IMR-90 (cell line): Measurements from ENCODE around the gene UTRN. TPM values are rescaled to one million over a fixed set of nuclear protein-coding genes. Genes with fewer than 3 reads are reported as not detected.
A peak's percentile ranks its signal among the peaks of the same experiment; 100 is the strongest.

Source experiments
- ATAC-seq: fragments of 200-7000 bp; cut with Tn5 transposase; 2 replicates; pipeline ENCODE4 v1.9.1; 2020; ENCODE audit warnings: low read depth, mild to moderate bottlenecking, moderate library complexity
- BruUV-seq: library from RNA; stranded (reverse); fragments of 400-500 nt; replicated peaks from 2 replicates; lab custom pipeline; 2021; lab: Mats Ljungman, UMichigan
- CTCF ChIA-PET: fragments of 300-600 bp; formaldehyde crosslinking; extraction: SDS; loops from one replicate; lab custom pipeline; 2021; ENCODE audit warnings: antibody characterized with exemption; lab: Yijun Ruan, JAX
- POLR2A ChIA-PET: fragments of 300-600 bp; sonication (Branson Sonifier 250); formaldehyde crosslinking; loops from one replicate; lab custom pipeline; 2022; ENCODE audit warnings: antibody characterized with exemption; ENCODE audit not compliant: unreplicated experiment; lab: Charles Lee
- DNase-seq: peaks from one replicate; pipeline ENCODE4 v3.0.0; 2013
- H2AFZ ChIP-seq: replicated peaks from 2 replicates; pipeline ENCODE3; 2013; ENCODE audit warnings: low read length, mild to moderate bottlenecking; ENCODE audit not compliant: poor library complexity
- H2AK5ac ChIP-seq: 2 replicates; pipeline ENCODE4 v1.6.1; 2013; ENCODE audit warnings: low read depth, low read length, inconsistent platforms
- H2AK9ac ChIP-seq: replicated peaks from 2 replicates; pipeline ENCODE3; 2013; ENCODE audit warnings: mild to moderate bottlenecking, low read depth, low read length, moderate library complexity; ENCODE audit not compliant: poor library complexity
- H2BK120ac ChIP-seq: 2 replicates; pipeline ENCODE4 v1.6.1; 2013; ENCODE audit warnings: low read depth, low read length, inconsistent platforms
- H2BK15ac ChIP-seq: 3 replicates; pipeline ENCODE4 v1.6.1; 2013; ENCODE audit warnings: low read depth, low read length, inconsistent platforms
- H2BK20ac ChIP-seq: 2 replicates; pipeline ENCODE4 v1.6.1; 2013; ENCODE audit warnings: low read depth, mild to moderate bottlenecking, inconsistent platforms, low read length, moderate library complexity
- H2BK5ac ChIP-seq: 2 replicates; pipeline ENCODE4 v1.6.1; 2013; ENCODE audit warnings: mild to moderate bottlenecking, low read depth, low read length, inconsistent platforms; ENCODE audit not compliant: poor library complexity, severe bottlenecking
- H3K14ac ChIP-seq: replicated peaks from 2 replicates; pipeline ENCODE4 v1.6.1; 2013; ENCODE audit warnings: low read depth, low read length, inconsistent platforms
- H3K18ac ChIP-seq: 2 replicates; pipeline ENCODE4 v1.6.1; 2013; ENCODE audit warnings: low read depth, low read length, control low read depth
- H3K23ac ChIP-seq: 2 replicates; pipeline ENCODE4 v1.6.1; 2013; ENCODE audit warnings: low read depth, low read length, inconsistent platforms
- H3K27ac ChIP-seq: 2 replicates; pipeline ENCODE4 v1.5.1; 2013; ENCODE audit warnings: mild to moderate bottlenecking, control low read depth, low read length; ENCODE audit not compliant: insufficient read depth
- H3K27me3 ChIP-seq: 2 replicates; pipeline ENCODE4 v1.6.1; 2013; ENCODE audit warnings: low read length; ENCODE audit not compliant: control insufficient read depth, insufficient read depth
- H3K36me3 ChIP-seq: 2 replicates; pipeline ENCODE4 v1.6.1; 2013; ENCODE audit warnings: low read length, mixed read lengths; ENCODE audit not compliant: control insufficient read depth, insufficient read depth
- H3K4ac ChIP-seq: 2 replicates; pipeline ENCODE4 v1.6.1; 2013; ENCODE audit warnings: low read depth, low read length, inconsistent platforms
- H3K4me1 ChIP-seq: 2 replicates; pipeline ENCODE4 v1.6.1; 2013; ENCODE audit warnings: low read length, mixed read lengths; ENCODE audit not compliant: control insufficient read depth, insufficient read depth
- H3K4me2 ChIP-seq: 2 replicates; pipeline ENCODE4 v1.6.1; 2013; ENCODE audit warnings: low read depth, mild to moderate bottlenecking, control low read depth, low read length, moderate library complexity
- H3K4me3 ChIP-seq: 2 replicates; pipeline ENCODE4 v1.5.1; 2013; ENCODE audit warnings: low read depth, mild to moderate bottlenecking, control low read depth, low read length, moderate library complexity; ENCODE audit not compliant: insufficient read depth
- H3K56ac ChIP-seq: 2 replicates; pipeline ENCODE4 v1.6.1; 2013; ENCODE audit warnings: low read length, inconsistent platforms; ENCODE audit not compliant: insufficient read depth; ENCODE audit errors: extremely low read depth
- H3K79me1 ChIP-seq, 2 experiments: 2 replicates each; pipeline ENCODE4 v1.6.1; 2013; ENCODE audit warnings: low read length in 2 of 2, inconsistent platforms in 1 of 2, low read depth in 1 of 2
- H3K9ac ChIP-seq: 2 replicates; pipeline ENCODE4 v1.6.1; 2013; ENCODE audit warnings: low read depth, low read length, control low read depth
- H3K9me1 ChIP-seq: 2 replicates; pipeline ENCODE4 v1.6.1; 2013; ENCODE audit warnings: low read length, inconsistent platforms; ENCODE audit not compliant: insufficient read depth
- H3K9me3 ChIP-seq: 2 replicates; pipeline ENCODE4 v1.6.1; 2013; ENCODE audit warnings: low read length; ENCODE audit not compliant: control insufficient read depth, insufficient read depth
- H4K20me1 ChIP-seq: 2 replicates; pipeline ENCODE4 v1.6.1; 2013; ENCODE audit warnings: low read length, inconsistent platforms; ENCODE audit not compliant: insufficient read depth
- H4K5ac ChIP-seq: 2 replicates; pipeline ENCODE4 v1.6.1; 2013; ENCODE audit warnings: mild to moderate bottlenecking, low read depth, low read length, control low read depth
- H4K8ac ChIP-seq, 2 experiments: 2 replicates each; pipeline ENCODE4 v1.6.1; 2013; ENCODE audit warnings: low read depth in 2 of 2, low read length in 2 of 2, control low read depth in 1 of 2, inconsistent platforms in 1 of 2
- H4K91ac ChIP-seq: 2 replicates; pipeline ENCODE4 v1.6.1; 2013; ENCODE audit warnings: low read depth, low read length, inconsistent platforms; ENCODE audit not compliant: insufficient read depth
- BHLHE40 ChIP-seq: fragments of 150-350 bp; IDR thresholded peaks from 2 replicates; pipeline ENCODE4 v1.6.1; 2016; ENCODE audit warnings: mild to moderate bottlenecking, low read depth, low read length
- CEBPB ChIP-seq: IDR thresholded peaks from 2 replicates; pipeline ENCODE4 v1.6.1; 2012; ENCODE audit warnings: low read depth, low read length, improper control_type of control experiment
- CHD1 ChIP-seq: IDR thresholded peaks from 2 replicates; pipeline ENCODE4 v1.6.1; 2012; ENCODE audit warnings: low read depth, low read length, improper control_type of control experiment
- FOS ChIP-seq: fragments of 150-350 bp; IDR thresholded peaks from 2 replicates; pipeline ENCODE4 v1.6.1; 2016; ENCODE audit warnings: low read depth, low read length
- MAFK ChIP-seq: IDR thresholded peaks from 2 replicates; pipeline ENCODE4 v1.6.1; 2012; ENCODE audit warnings: low read depth, low read length, improper control_type of control experiment
- MAZ ChIP-seq: IDR thresholded peaks from 2 replicates; pipeline ENCODE4 v1.6.1; 2012; ENCODE audit warnings: low read depth, mild to moderate bottlenecking, low read length, improper control_type of control experiment, moderate library complexity, borderline replicate concordance
- MXI1 ChIP-seq: IDR thresholded peaks from 2 replicates; pipeline ENCODE4 v1.6.1; 2012; ENCODE audit warnings: low read depth, mild to moderate bottlenecking, low read length, moderate library complexity, borderline replicate concordance
- NFE2L2 ChIP-seq: fragments of 150-350 bp; IDR thresholded peaks from 2 replicates; pipeline ENCODE4 v1.6.1; 2016; ENCODE audit warnings: low read depth, mild to moderate bottlenecking, low read length
- POLR2A ChIP-seq: IDR thresholded peaks from 2 replicates; pipeline ENCODE4 v1.6.1; 2012; ENCODE audit warnings: mild to moderate bottlenecking, low read depth, low read length
- RAD21 ChIP-seq: IDR thresholded peaks from 2 replicates; pipeline ENCODE4 v1.6.1; 2012; ENCODE audit warnings: low read length, improper control_type of control experiment
- RCOR1 ChIP-seq: IDR thresholded peaks from 2 replicates; pipeline ENCODE4 v1.6.1; 2012; ENCODE audit warnings: mild to moderate bottlenecking, low read length, improper control_type of control experiment; ENCODE audit not compliant: insufficient replicate concordance
- RFX5 ChIP-seq: IDR thresholded peaks from 2 replicates; pipeline ENCODE4 v1.8.0; 2012; ENCODE audit warnings: low read depth, mild to moderate bottlenecking, low read length, moderate library complexity
- SMC3 ChIP-seq: fragments of 150-350 bp; IDR thresholded peaks from 2 replicates; pipeline ENCODE4 v1.6.1; 2016; ENCODE audit warnings: low read depth, mild to moderate bottlenecking, antibody characterized with exemption, low read length, moderate library complexity
- WGBS, 2 experiments: methylation state at CpG; one replicate each; pipeline versions ENCODE4 v1.1.5 to v1.1.7; 2013; ENCODE audit warnings: missing lambda C conversion rate in 2 of 2; ENCODE audit not compliant: insufficient read length in 1 of 2; ENCODE audit errors: extremely low coverage in 2 of 2; 5-methylcytosine and 5-hydroxymethylcytosine counted together
- dilution Hi-C: fragments of 300-500 bp; cut with HindIII; formaldehyde crosslinking; loops from one replicate; pipeline ENCODE4 v1.14.3; 2018; ENCODE audit warnings: low sequenced_read_pairs; ENCODE audit not compliant: unreplicated experiment
- in situ Hi-C: fragments of 300-500 bp; cut with MboI; formaldehyde crosslinking; loops from 3 replicates; pipeline ENCODE4 v1.14.3; 2019; ENCODE audit warnings: low sequenced_read_pairs, inconsistent platforms, mixed read lengths
- intact Hi-C: fragments of 100-400 bp; cut with micrococcal nuclease; formaldehyde crosslinking; loops from 2 replicates; pipeline ENCODE4 v1.10.0; 2022
- polyA plus RNA-seq, 3 experiments: library from polyadenylated mRNA; depleted of rRNA; stranded (reverse); fragments of >200 nt; gene quantifications; 2 replicates each; pipeline ENCODE4 v1.2.3, GENCODE V29; 2012; ENCODE audit warnings: low replicate concordance in 1 of 3
- total RNA-seq: library from RNA; depleted of rRNA; stranded (reverse); fragments of >200 nt; gene quantifications from 2 replicates; pipeline ENCODE4 v1.2.3, GENCODE V29; 2012
- TF ChIP-seq, protein P1 (sequence below): fragments of 150-350 bp; IDR thresholded peaks from 2 replicates; pipeline ENCODE4 v1.6.1; 2016; ENCODE audit warnings: low read depth, mild to moderate bottlenecking, low read length, moderate library complexity, borderline replicate concordance
- TF ChIP-seq, protein P2 (sequence below): fragments of 150-350 bp; IDR thresholded peaks from 2 replicates; pipeline ENCODE4 v1.6.1; 2017; ENCODE audit warnings: mild to moderate bottlenecking, antibody characterized with exemption, low read length, low read depth
- TF ChIP-seq, protein P3 (sequence below): conservative IDR thresholded peaks from 2 replicates; pipeline ENCODE4 v1.5.1; 2012; ENCODE audit warnings: mild to moderate bottlenecking, low read depth, low read length, improper control_type of control experiment

UTRN gene
- total and polyA plus RNA-seq, 2 of the 4 experiments (the other 2 are of a cell fraction), result 17.3 to 83.5 TPM

GRCh38 chr6:144278659-144279314, 6.3 kb upstream of the UTRN start:
- dilution Hi-C loops (no loop called here), in situ Hi-C loops (no loop called here), intact Hi-C loops (no loop called here)
- no peak overlapping the region for H3K4ac ChIP-seq
- DNase-seq (no peak), ATAC-seq (no peak; the same call in 1 of the 2 replicates)
- BruUV-seq, result no TSS peak
- WGBS, 2 experiments, result 100% methylated on average over 1 of the region's 4 CpGs; no CpG with 5 or more reads in 1 of the 2 experiments
- TF ChIP-seq SMC3 (no peak), FOS (no peak), NFE2L2 (no peak), RCOR1 (no peak), POLR2A (no peak), RAD21 (no peak), MAZ (no peak), BHLHE40 (no peak), CHD1 (no peak), MAFK (no peak), MXI1 (no peak), CEBPB (no peak), RFX5 (no peak)
- TF ChIP-seq, protein P1, sequence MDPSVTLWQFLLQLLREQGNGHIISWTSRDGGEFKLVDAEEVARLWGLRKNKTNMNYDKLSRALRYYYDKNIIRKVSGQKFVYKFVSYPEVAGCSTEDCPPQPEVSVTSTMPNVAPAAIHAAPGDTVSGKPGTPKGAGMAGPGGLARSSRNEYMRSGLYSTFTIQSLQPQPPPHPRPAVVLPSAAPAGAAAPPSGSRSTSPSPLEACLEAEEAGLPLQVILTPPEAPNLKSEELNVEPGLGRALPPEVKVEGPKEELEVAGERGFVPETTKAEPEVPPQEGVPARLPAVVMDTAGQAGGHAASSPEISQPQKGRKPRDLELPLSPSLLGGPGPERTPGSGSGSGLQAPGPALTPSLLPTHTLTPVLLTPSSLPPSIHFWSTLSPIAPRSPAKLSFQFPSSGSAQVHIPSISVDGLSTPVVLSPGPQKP, result no peak
- TF ChIP-seq, protein P2, sequence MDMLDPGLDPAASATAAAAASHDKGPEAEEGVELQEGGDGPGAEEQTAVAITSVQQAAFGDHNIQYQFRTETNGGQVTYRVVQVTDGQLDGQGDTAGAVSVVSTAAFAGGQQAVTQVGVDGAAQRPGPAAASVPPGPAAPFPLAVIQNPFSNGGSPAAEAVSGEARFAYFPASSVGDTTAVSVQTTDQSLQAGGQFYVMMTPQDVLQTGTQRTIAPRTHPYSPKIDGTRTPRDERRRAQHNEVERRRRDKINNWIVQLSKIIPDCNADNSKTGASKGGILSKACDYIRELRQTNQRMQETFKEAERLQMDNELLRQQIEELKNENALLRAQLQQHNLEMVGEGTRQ, result no peak
- TF ChIP-seq, protein P3, sequence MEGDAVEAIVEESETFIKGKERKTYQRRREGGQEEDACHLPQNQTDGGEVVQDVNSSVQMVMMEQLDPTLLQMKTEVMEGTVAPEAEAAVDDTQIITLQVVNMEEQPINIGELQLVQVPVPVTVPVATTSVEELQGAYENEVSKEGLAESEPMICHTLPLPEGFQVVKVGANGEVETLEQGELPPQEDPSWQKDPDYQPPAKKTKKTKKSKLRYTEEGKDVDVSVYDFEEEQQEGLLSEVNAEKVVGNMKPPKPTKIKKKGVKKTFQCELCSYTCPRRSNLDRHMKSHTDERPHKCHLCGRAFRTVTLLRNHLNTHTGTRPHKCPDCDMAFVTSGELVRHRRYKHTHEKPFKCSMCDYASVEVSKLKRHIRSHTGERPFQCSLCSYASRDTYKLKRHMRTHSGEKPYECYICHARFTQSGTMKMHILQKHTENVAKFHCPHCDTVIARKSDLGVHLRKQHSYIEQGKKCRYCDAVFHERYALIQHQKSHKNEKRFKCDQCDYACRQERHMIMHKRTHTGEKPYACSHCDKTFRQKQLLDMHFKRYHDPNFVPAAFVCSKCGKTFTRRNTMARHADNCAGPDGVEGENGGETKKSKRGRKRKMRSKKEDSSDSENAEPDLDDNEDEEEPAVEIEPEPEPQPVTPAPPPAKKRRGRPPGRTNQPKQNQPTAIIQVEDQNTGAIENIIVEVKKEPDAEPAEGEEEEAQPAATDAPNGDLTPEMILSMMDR, result no peak
- peaks cover 3 to 10% of the 10 kb centered on the region in 2 experiments; a peak in 2 of 4 replicates for H3K79me1 ChIP-seq
- no peaks in the 10 kb centered on the region for H3K27me3 ChIP-seq
- no peak overlapping the region for H3K9ac ChIP-seq
- H4K5ac ChIP-seq, result no peak overlapping the region
- H4K20me1 ChIP-seq, result no peaks in the 10 kb centered on the region
- H2BK20ac ChIP-seq, result no peak overlapping the region
- no peak overlapping the region for H2BK5ac ChIP-seq
- H3K36me3 ChIP-seq, result no peaks in the 10 kb centered on the region
- no peaks in the 10 kb centered on the region for H3K4me1 ChIP-seq
- H3K27ac ChIP-seq, result no peak overlapping the region
- H2AFZ ChIP-seq, result peak overlapping the region; percentile 32
- no peak overlapping the region for H2BK120ac ChIP-seq
- H4K91ac ChIP-seq, result no peak overlapping the region
- H4K8ac ChIP-seq, result no peak overlapping the region
- CTCF ChIA-PET, result no interaction called here
- no peak overlapping the region for H3K56ac ChIP-seq
- H3K14ac ChIP-seq, result no peak overlapping the region
- H2AK5ac ChIP-seq, result no peak overlapping the region
- H3K9me1 ChIP-seq, result 0 out of 2 replicates have a peak, but pooled peaks cover 2% of the 10 kb centered on the region
- no peak overlapping the region for H3K23ac ChIP-seq
- no peak overlapping the region for H3K4me2 ChIP-seq
- H3K18ac ChIP-seq, result no peak overlapping the region
- H3K4me3 ChIP-seq, result no peak overlapping the region
- POLR2A ChIA-PET, result no interaction called here
- H2AK9ac ChIP-seq, result peak overlapping the region; percentile 24
- no peaks in the 10 kb centered on the region for H3K9me3 ChIP-seq
- H2BK15ac ChIP-seq, result no peak overlapping the region
